GM19468 (cell line): Measurements from ENCODE around the gene TMEM198.
A peak's percentile ranks its signal among the peaks of the same experiment; 100 is the strongest.

Experiments
- ATAC-seq: cut with Tn5 transposase; IDR thresholded peaks from one replicate; pipeline ENCODE4 v1.9.1; 2021; ENCODE audit warnings: mild to moderate bottlenecking, moderate library complexity, moderate number of reproducible peaks; ENCODE audit not compliant: unreplicated experiment; ENCODE audit errors: extremely low read depth

The TMEM198 gene

GRCh38 chr2:219543596-219544358 lies at the start of gene TMEM198, which contains the start of gene CHPF:
Gene TMEM198, plus strand, starts transcription at chr2:219544028. Its CDS starts 700 bp downstream, at chr2:219544728.
Gene CHPF, minus strand, starts transcription at chr2:219543809. Its CDS starts 271 bp downstream, at chr2:219543538.
- ATAC-seq = peak; percentile 71

GRCh38 chr2:219494952-219495530 lies 48.8 kb upstream of the TMEM198 start:
- no peak for ATAC-seq

GRCh38 chr2:219495531-219496122 lies 48.2 kb upstream of the TMEM198 start:
- no peak for ATAC-seq

- ATAC-seq = no peak
Measured at GRCh38 chr2:219496247-219496824, 47.5 kb upstream of the TMEM198 start.

- no peak for ATAC-seq
Measured at GRCh38 chr2:219496825-219497494, 46.9 kb upstream of the TMEM198 start.

GRCh38 chr2:219497495-219498279 lies 46.1 kb upstream of the TMEM198 start:
- ATAC-seq = no peak

- ATAC-seq = peak; percentile 97
Measured at GRCh38 chr2:219498280-219499057, 45.4 kb upstream of the TMEM198 start, which contains the start of gene GMPPA. Gene GMPPA, plus strand, starts transcription at chr2:219498891. Its CDS starts 1,085 bp downstream, at chr2:219499976.

- no peak for ATAC-seq
Measured at GRCh38 chr2:219499058-219499307, 44.8 kb upstream of the TMEM198 start.

- no peak for ATAC-seq
Measured at GRCh38 chr2:219499555-219499954, 44.3 kb upstream of the TMEM198 start.

- ATAC-seq = no peak
Measured at GRCh38 chr2:219500135-219500534, 43.7 kb upstream of the TMEM198 start.

GRCh38 chr2:219501849-219502248 lies 42.0 kb upstream of the TMEM198 start:
- no peak for ATAC-seq

- no peak for ATAC-seq
Measured at GRCh38 chr2:219502618-219503017, 41.2 kb upstream of the TMEM198 start.

GRCh38 chr2:219505585-219505984 lies 38.2 kb upstream of the TMEM198 start:
- ATAC-seq = no peak

GRCh38 chr2:219506153-219506801 lies 37.6 kb upstream of the TMEM198 start:
- ATAC-seq = no peak

GRCh38 chr2:219506802-219507526 lies 36.9 kb upstream of the TMEM198 start:
- ATAC-seq = no peak

GRCh38 chr2:219507581-219508443 lies 36.0 kb upstream of the TMEM198 start:
- ATAC-seq = no peak

- ATAC-seq = no peak
Measured at GRCh38 chr2:219508444-219508734, 35.4 kb upstream of the TMEM198 start.
